HepG2 (cell line): Measurements from ENCODE around the gene LHFPL2. TPM values are rescaled to one million over a fixed set of nuclear protein-coding genes. Genes with fewer than 3 reads are reported as not detected.

ENCODE experiments used
- ATAC-seq: fragments of 200-7000 bp; cut with Tn5 transposase; 3 replicates; pipeline ENCODE4 v1.9.1; 2020; ENCODE audit warnings: mild to moderate bottlenecking, moderate library complexity
- BruUV-seq: library from RNA; stranded (reverse); fragments of 400-500 nt; replicated peaks from 2 replicates; lab custom pipeline; 2021; lab: Mats Ljungman, UMichigan
- CTCF ChIA-PET: fragments of 300-600 bp; formaldehyde crosslinking; extraction: SDS; loops from one replicate; lab custom pipeline; 2021; ENCODE audit warnings: low total read pairs, inconsistent platforms, low intra/inter-chr PET ratio; lab: Yijun Ruan, JAX
- POLR2A ChIA-PET: fragments of 350-600 bp; sonication (Branson Sonifier 250); formaldehyde crosslinking; loops from one replicate; lab custom pipeline; 2020; ENCODE audit warnings: antibody characterized with exemption, inconsistent platforms; lab: Yijun Ruan, JAX
- DNase-seq: peaks from one replicate; pipeline ENCODE4 v3.0.0-alpha.2; 2015; ENCODE audit warnings: low spot score
- FAIRE-seq: peaks from 3 replicates; lab custom pipeline; 2011; peaks lifted over from hg19 to GRCh38; lab: Jason Lieb, UNC
- H2AFZ ChIP-seq: one replicate; pipeline ENCODE4 v1.6.1; 2011; ENCODE audit warnings: low read length, inconsistent platforms
- H3K27ac ChIP-seq: fragments of 300-600 bp; 3 replicates; pipeline ENCODE4 v1.8.0; 2011; ENCODE audit warnings: mixed run types, mild to moderate bottlenecking, mixed read lengths, low read length, inconsistent platforms; ENCODE audit not compliant: insufficient read depth; ENCODE audit errors: extremely low read length
- H3K27me3 ChIP-seq, 2 experiments: fragments of 200-600 bp in 1 of 2; 2 replicates in 1 of 2; 3 replicates in 1 of 2; pipeline versions ENCODE4 v1.6.0 to v1.8.0; 2011; ENCODE audit warnings: low read length in 2 of 2, mild to moderate bottlenecking in 2 of 2, moderate library complexity in 2 of 2, inconsistent platforms in 1 of 2; ENCODE audit not compliant: insufficient read depth in 2 of 2, control insufficient read depth in 1 of 2
- H3K36me3 ChIP-seq, 2 experiments: fragments of 200-600 bp in 1 of 2; replicated peaks in 1 of 2; 2 replicates in 1 of 2; 3 replicates in 1 of 2; pipeline versions ENCODE4 v1.5.1 to v1.8.0; 2011; ENCODE audit warnings: low read length in 2 of 2, inconsistent platforms in 1 of 2; ENCODE audit not compliant: insufficient read depth in 2 of 2, control insufficient read depth in 1 of 2
- H3K4me1 ChIP-seq: 2 replicates; pipeline ENCODE4 v1.5.1; 2012; ENCODE audit warnings: low read length, inconsistent platforms; ENCODE audit not compliant: insufficient read depth
- H3K4me2 ChIP-seq: 2 replicates; pipeline ENCODE4 v1.6.0; 2011; ENCODE audit warnings: low read depth, low read length, inconsistent platforms
- H3K4me3 ChIP-seq, 3 experiments: fragments of 200-600 bp in 1 of 3; sonication (generic), shearing (Covaris generic) in 1 of 3; replicated peaks in 1 of 3; 2 replicates each; pipeline ENCODE4 v1.5.1; 2011 to 2016; ENCODE audit warnings: low read length in 3 of 3, inconsistent platforms in 2 of 3, low read depth in 2 of 3, mild to moderate bottlenecking in 2 of 3, control low read depth in 1 of 3, mixed read lengths in 1 of 3; ENCODE audit not compliant: insufficient read depth in 1 of 3
- H3K79me2 ChIP-seq: one replicate; pipeline ENCODE4 v1.6.1; 2011; ENCODE audit warnings: low read length, inconsistent platforms; ENCODE audit not compliant: insufficient read depth
- H3K9ac ChIP-seq: 2 replicates; pipeline ENCODE4 v1.6.0; 2011; ENCODE audit warnings: mild to moderate bottlenecking, low read depth, low read length, inconsistent platforms; ENCODE audit not compliant: insufficient read depth
- H3K9me3 ChIP-seq: 2 replicates; pipeline ENCODE4 v1.5.1; 2012; ENCODE audit warnings: mild to moderate bottlenecking, low read length
- H4K20me1 ChIP-seq: 2 replicates; pipeline ENCODE4 v1.6.0; 2011; ENCODE audit warnings: inconsistent platforms, mild to moderate bottlenecking, low read length, moderate library complexity; ENCODE audit not compliant: insufficient read depth
- AHDC1 ChIP-seq: sonication (generic); formaldehyde crosslinking; IDR thresholded peaks from 2 replicates; pipeline ENCODE4 v1.5.1; 2020; ENCODE audit warnings: mild to moderate bottlenecking, missing genetic modification reagents, borderline replicate concordance
- GATAD2A ChIP-seq: IDR thresholded peaks from 2 replicates; pipeline ENCODE4 v1.6.1; 2016
- LBX2 ChIP-seq: sonication (generic); formaldehyde crosslinking; IDR thresholded peaks from 2 replicates; pipeline ENCODE4 v1.5.0; 2020; ENCODE audit warnings: missing genetic modification reagents, mild to moderate bottlenecking, borderline replicate concordance
- ZNF225 ChIP-seq: sonication (generic); formaldehyde crosslinking; IDR thresholded peaks from 2 replicates; pipeline ENCODE4 v1.4.0; 2020; ENCODE audit warnings: mild to moderate bottlenecking, missing genetic modification reagents
- ZNF263 ChIP-seq: sonication (generic); formaldehyde crosslinking; IDR thresholded peaks from 2 replicates; pipeline ENCODE4 v1.4.0; 2020; ENCODE audit warnings: missing genetic modification reagents
- ZNF382 ChIP-seq: sonication (generic); formaldehyde crosslinking; IDR thresholded peaks from 2 replicates; pipeline ENCODE4 v1.5.0; 2020; ENCODE audit warnings: missing genetic modification reagents, mild to moderate bottlenecking, borderline replicate concordance
- ZNF7 ChIP-seq: IDR thresholded peaks from 2 replicates; pipeline ENCODE4 v1.6.1; 2016; ENCODE audit warnings: missing biosample characterization, missing genetic modification reagents
- WGBS: methylation state at CpG from one replicate; pipeline ENCODE4 v1.1.6; 2017; ENCODE audit warnings: low lambda C conversion rate; 5-methylcytosine and 5-hydroxymethylcytosine counted together
- in situ Hi-C: cut with HindIII; loops from 2 replicates; pipeline ENCODE4 v1.10.0; 2017; ENCODE audit warnings: low pct_unique_long_range_greater_than_20kb; ENCODE audit not compliant: extremely low pct_ligation_motif_present
- intact Hi-C: fragments of 100-400 bp; cut with micrococcal nuclease; formaldehyde crosslinking; loops from one replicate; pipeline ENCODE4 v1.10.0; 2022; ENCODE audit not compliant: unreplicated experiment
- polyA plus RNA-seq, 8 experiments: library from polyadenylated mRNA; depleted of rRNA in 3 of 8; stranded (reverse) in 7 of 8; unstranded in 1 of 8; fragments of >200 nt; fragmentation: Illumina TruSeq in 4 of 8; extraction: Trizol in 4 of 8; gene quantifications; 2 replicates each; pipeline versions ENCODE4 v1.2.1 to v1.2.3, GENCODE V29; 2011 to 2016; ENCODE audit warnings: low read depth in 4 of 8, missing spikeins in 1 of 8, mixed read lengths in 1 of 8; ENCODE audit not compliant: insufficient read depth in 1 of 8
- total RNA-seq, 5 experiments: library from RNA; depleted of rRNA; stranded (reverse); fragments of >200 nt; fragmentation: Illumina TruSeq; extraction: Trizol; gene quantifications; 2 replicates each; pipeline ENCODE4 v1.2.3, GENCODE V29; 2016; ENCODE audit warnings: low read depth in 1 of 5
- TF ChIP-seq, protein P1 (sequence below): sonication (generic); formaldehyde crosslinking; conservative IDR thresholded peaks from 2 replicates; pipeline ENCODE4 v1.8.0; 2022; ENCODE audit warnings: missing genetic modification reagents

LHFPL2 gene
- total and polyA plus RNA-seq, 2 of the 13 experiments (the other 11 are each of a cell fraction or from before 2014, with no cell fraction given), result 6.0 to 20.0 TPM

- no TSS peak for BruUV-seq
- CTCF ChIA-PET, result no interaction called here
- H3K4me3 ChIP-seq, result no peak overlapping the region
- 92% methylated on average over 8 of the region's 8 CpGs for WGBS
- no peak for FAIRE-seq
- H4K20me1 ChIP-seq, result no peaks in the 10 kb centered on the region
- H3K27me3 ChIP-seq, result no peaks in the 10 kb centered on the region
- peaks cover 4% of the 10 kb centered on the region for H3K79me2 ChIP-seq
- no peak overlapping the region for H2AFZ ChIP-seq
- H3K9ac ChIP-seq, result no peak overlapping the region
- H3K9me3 ChIP-seq, result no peaks in the 10 kb centered on the region
- POLR2A ChIA-PET, result interaction anchor here (1.7 kb wide), 1 partner anchor 17 kb away, joined by 6 read pairs; no protein-coding TSS in a partner anchor
- no peak for ATAC-seq
- no peak overlapping the region for H3K27ac ChIP-seq
- intact Hi-C loops, result no loop called here
- in situ Hi-C loops, result no loop called here
- no peak for DNase-seq
- H3K4me2 ChIP-seq, result no peak overlapping the region
- H3K36me3 ChIP-seq, result no peaks in the 10 kb centered on the region; a peak in 1 of 5 replicates
- H3K4me1 ChIP-seq, result peaks cover 59% of the 10 kb centered on the region
- peak; percentile 52; the same call in 1 of the 2 replicates for TF ChIP-seq ZNF7 (CRISPR knock-in tag)
- TF ChIP-seq, protein P1, sequence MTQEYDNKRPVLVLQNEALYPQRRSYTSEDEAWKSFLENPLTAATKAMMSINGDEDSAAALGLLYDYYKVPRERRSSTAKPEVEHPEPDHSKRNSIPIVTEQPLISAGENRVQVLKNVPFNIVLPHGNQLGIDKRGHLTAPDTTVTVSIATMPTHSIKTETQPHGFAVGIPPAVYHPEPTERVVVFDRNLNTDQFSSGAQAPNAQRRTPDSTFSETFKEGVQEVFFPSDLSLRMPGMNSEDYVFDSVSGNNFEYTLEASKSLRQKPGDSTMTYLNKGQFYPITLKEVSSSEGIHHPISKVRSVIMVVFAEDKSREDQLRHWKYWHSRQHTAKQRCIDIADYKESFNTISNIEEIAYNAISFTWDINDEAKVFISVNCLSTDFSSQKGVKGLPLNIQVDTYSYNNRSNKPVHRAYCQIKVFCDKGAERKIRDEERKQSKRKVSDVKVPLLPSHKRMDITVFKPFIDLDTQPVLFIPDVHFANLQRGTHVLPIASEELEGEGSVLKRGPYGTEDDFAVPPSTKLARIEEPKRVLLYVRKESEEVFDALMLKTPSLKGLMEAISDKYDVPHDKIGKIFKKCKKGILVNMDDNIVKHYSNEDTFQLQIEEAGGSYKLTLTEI, result no peak
These were observed 71.3 kb downstream of the LHFPL2 start for GRCh38 chr5:78577071-78577807.

GRCh38 chr5:78576376-78576775 lies 72.2 kb downstream of the LHFPL2 start:
- peaks cover 9% of the 10 kb centered on the region for H3K79me2 ChIP-seq
- H3K27me3 ChIP-seq, result no peaks in the 10 kb centered on the region
- no peaks in the 10 kb centered on the region for H4K20me1 ChIP-seq
- FAIRE-seq, result no peak
- BruUV-seq, result no TSS peak
- no peak for DNase-seq
- ChIA-PET CTCF (no interaction called here), POLR2A (no interaction called here)
- no peak overlapping the region for H3K4me2 ChIP-seq
- peaks cover 65% of the 10 kb centered on the region for H3K4me1 ChIP-seq
- TF ChIP-seq AHDC1 (no peak), ZNF382 (CRISPR knock-in tag) (no peak), ZNF225 (CRISPR knock-in tag) (no peak), LBX2 (CRISPR knock-in tag) (no peak), GATAD2A (CRISPR knock-in tag) (no peak), ZNF263 (CRISPR knock-in tag) (peak; percentile 53; the same call in 1 of the 2 replicates)
- H3K9me3 ChIP-seq, result no peaks in the 10 kb centered on the region
- no peak overlapping the region for H3K9ac ChIP-seq
- in situ Hi-C loops (no loop called here), intact Hi-C loops (no loop called here)
- 96% methylated on average over 3 of the region's 3 CpGs for WGBS
- H3K27ac ChIP-seq, result no peak overlapping the region
- no peak overlapping the region for H2AFZ ChIP-seq
- ATAC-seq, result no peak
- H3K4me3 ChIP-seq, result no peak overlapping the region
- H3K36me3 ChIP-seq, result no peaks in the 10 kb centered on the region; a peak in 1 of 5 replicates
